CD4-positive, CD25-positive, alpha-beta regulatory T cell (primary cell): Measurements from ENCODE around the gene GHR. TPM values are rescaled to one million over a fixed set of nuclear protein-coding genes. Genes with fewer than 3 reads are reported as not detected.

Source experiments
- ATAC-seq, 2 donors: fragments of 150-1000 bp; cut with Tn5 transposase; one replicate each; pipeline ENCODE4 v1.10.0; 2021; ENCODE audit warnings: low read depth in 2 of 2, moderate number of reproducible peaks in 2 of 2, moderate library complexity in 1 of 2
- DNase-seq, 3 donors: peaks; one replicate each; pipeline versions ENCODE4 v3.0.0 to v3.0.0-alpha.2; 2012 to 2022; ENCODE audit warnings: mixed read lengths in 1 of 3
- H3K27ac ChIP-seq: one replicate; pipeline ENCODE4 v1.7.0; 2013; ENCODE audit warnings: mild to moderate bottlenecking, low read length; ENCODE audit not compliant: insufficient read depth, poor library complexity, severe bottlenecking
- H3K27me3 ChIP-seq: one replicate; pipeline ENCODE4 v1.7.0; 2013; ENCODE audit warnings: low read length; ENCODE audit not compliant: control insufficient read depth, insufficient read depth
- H3K36me3 ChIP-seq: one replicate; pipeline ENCODE4 v1.7.0; 2013; ENCODE audit warnings: mild to moderate bottlenecking, low read length, moderate library complexity; ENCODE audit not compliant: control insufficient read depth, insufficient read depth
- H3K4me1 ChIP-seq: 2 replicates; pipeline ENCODE4 v1.7.0; 2013; ENCODE audit warnings: mild to moderate bottlenecking, low read length; ENCODE audit not compliant: insufficient read depth, control insufficient read depth, poor library complexity, severe bottlenecking
- H3K4me3 ChIP-seq: one replicate; pipeline ENCODE4 v1.7.0; 2013; ENCODE audit warnings: low read depth, mild to moderate bottlenecking, low read length, moderate library complexity
- H3K9me3 ChIP-seq, 2 experiments: 1 replicate in 1 of 2; 2 replicates in 1 of 2; pipeline ENCODE4 v1.7.0; 2013; ENCODE audit warnings: low read length in 2 of 2, mild to moderate bottlenecking in 1 of 2, moderate library complexity in 1 of 2; ENCODE audit not compliant: control insufficient read depth in 2 of 2
- H3K27ac Mint-ChIP-seq, 3 donors: one replicate each; pipeline ENCODE4 v1.8.0; 2020 to 2022; ENCODE audit warnings: mild to moderate bottlenecking in 3 of 3, mixed read lengths in 3 of 3, moderate library complexity in 2 of 3
- H3K27me3 Mint-ChIP-seq: one replicate; pipeline ENCODE4 v1.8.0; 2022; ENCODE audit warnings: mild to moderate bottlenecking, mixed read lengths
- H3K36me3 Mint-ChIP-seq: one replicate; pipeline ENCODE4 v1.8.0; 2020; ENCODE audit warnings: mixed read lengths
- H3K4me1 Mint-ChIP-seq, 4 donors: one replicate each; pipeline ENCODE4 v1.8.0; 2020 to 2022; ENCODE audit warnings: mixed read lengths in 4 of 4, mild to moderate bottlenecking in 1 of 4
- H3K4me3 Mint-ChIP-seq, 4 donors: one replicate each; pipeline ENCODE4 v1.8.0; 2020 to 2022; ENCODE audit warnings: mild to moderate bottlenecking in 4 of 4, mixed read lengths in 4 of 4, moderate library complexity in 3 of 4
- H3K9me3 Mint-ChIP-seq, 7 donors: one replicate each; pipeline ENCODE4 v1.8.0; 2020 to 2022; ENCODE audit warnings: mixed read lengths in 7 of 7, mild to moderate bottlenecking in 3 of 7, moderate library complexity in 2 of 7
- polyA plus RNA-seq, 4 donors: library from polyadenylated mRNA; unstranded; fragments of 300-500 nt; fragmentation: Illumina TruSeq; gene quantifications; one replicate each; pipeline ENCODE4 v1.2.3, GENCODE V29; 2021
- total RNA-seq: library from RNA; stranded (reverse); gene quantifications from one replicate; pipeline ENCODE4 v1.2.3, GENCODE V29; 2022

The GHR gene
- total and polyA plus RNA-seq, 5 donors from 2014 or later: not detected

DNA sequence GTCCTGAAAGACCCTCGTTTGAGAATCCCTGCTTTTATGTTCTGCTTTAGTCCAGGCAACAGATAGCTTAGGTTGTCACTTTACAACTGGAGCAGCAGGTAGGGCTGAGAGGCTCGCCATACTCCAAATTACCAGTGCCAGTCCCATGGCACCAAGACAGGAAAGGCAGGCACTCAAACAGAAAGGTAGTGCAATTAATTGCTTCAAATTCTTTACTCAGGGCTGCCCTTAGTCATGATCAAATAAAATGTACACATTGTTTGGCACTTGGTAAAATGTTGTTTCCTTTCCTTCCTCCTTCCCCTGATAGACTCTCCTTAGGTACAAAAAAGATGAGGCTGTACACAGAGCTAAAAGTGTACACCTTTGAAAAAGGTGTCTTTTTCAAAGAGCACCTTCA is 217.6 kb downstream of the GHR start:
- H3K27ac ChIP-seq: no peak overlapping the region
- no peaks in the 10 kb centered on the region for H3K36me3 ChIP-seq
- ATAC-seq (no peak), DNase-seq (no peak)
- H3K4me1 ChIP-seq: no peaks in the 10 kb centered on the region
- Mint-ChIP-seq H3K27me3 (peaks cover under 1% of the 10 kb centered on the region), H3K4me1 (no peaks in the 10 kb centered on the region), H3K4me3 (no peak overlapping the region), H3K9me3 (peaks cover 0 to 3% (median 0%) of the 10 kb centered on the region in 7 donors), H3K36me3 (no peaks in the 10 kb centered on the region), H3K27ac (no peak overlapping the region)
- no peak overlapping the region for H3K4me3 ChIP-seq
- no peaks in the 10 kb centered on the region for H3K27me3 ChIP-seq
- no peaks in the 10 kb centered on the region for H3K9me3 ChIP-seq

DNA sequence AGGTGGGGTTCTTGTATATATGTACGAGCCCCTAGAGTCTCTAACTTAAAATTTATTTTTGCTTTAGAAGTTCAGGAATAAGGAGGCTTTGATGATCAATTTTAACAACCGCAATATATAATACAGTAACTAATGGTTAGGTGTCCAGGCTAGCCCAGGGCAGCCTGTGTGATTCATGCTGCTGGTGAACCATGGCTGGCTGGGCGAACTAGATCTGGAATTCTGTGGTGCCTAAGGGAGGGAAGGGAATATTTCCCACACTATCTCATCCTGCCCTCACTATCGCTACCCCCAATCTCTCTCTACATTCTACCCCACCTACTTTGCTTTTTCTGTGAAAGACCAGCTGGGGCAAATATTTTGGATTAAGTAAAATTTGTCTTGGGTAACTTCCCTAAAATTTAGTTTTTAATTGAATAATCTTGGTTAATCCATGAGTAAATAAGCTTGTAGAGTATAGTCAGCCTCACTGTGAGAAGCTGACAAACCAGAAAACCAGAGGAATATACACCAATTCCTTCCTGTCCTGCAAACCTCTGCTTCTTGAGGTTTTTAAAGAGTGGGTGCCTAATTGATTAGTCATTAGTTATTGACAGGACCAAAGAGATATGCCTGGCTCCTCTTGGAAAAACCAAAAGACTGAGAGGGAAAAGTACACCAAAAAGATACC is 218.2 kb downstream of the GHR start:
- no peak for ATAC-seq
- H3K36me3 Mint-ChIP-seq: no peaks in the 10 kb centered on the region

DNA sequence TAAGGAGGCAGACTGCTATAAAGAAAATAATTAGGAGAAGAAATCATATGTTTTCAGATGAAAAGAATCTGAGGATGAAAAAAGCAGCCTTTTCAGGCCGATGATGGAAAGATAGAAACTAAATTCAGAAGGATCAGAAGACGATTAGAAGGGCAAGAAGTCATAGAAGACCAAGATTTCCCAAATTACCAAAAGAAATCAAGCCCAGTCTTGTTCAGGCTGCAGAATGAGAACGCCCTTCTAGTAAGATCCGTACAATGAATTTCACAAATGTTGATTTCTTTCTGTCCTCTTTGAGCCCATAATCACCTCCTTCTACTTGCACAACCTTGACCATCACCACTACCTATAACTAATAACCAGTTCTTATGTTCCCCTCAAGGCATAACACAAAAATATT is 218.8 kb downstream of the GHR start:
- H3K9me3 ChIP-seq: no peaks in the 10 kb centered on the region
- Mint-ChIP-seq H3K4me1 (no peaks in the 10 kb centered on the region), H3K27ac (no peak overlapping the region), H3K27me3 (no peaks in the 10 kb centered on the region), H3K36me3 (no peaks in the 10 kb centered on the region), H3K9me3 (peaks cover 0 to 3% (median 0%) of the 10 kb centered on the region in 7 donors), H3K4me3 (no peak overlapping the region)
- ATAC-seq: no peak
- DNase-seq: no peak
- H3K4me1 ChIP-seq: no peaks in the 10 kb centered on the region
- no peaks in the 10 kb centered on the region for H3K36me3 ChIP-seq
- H3K4me3 ChIP-seq: no peak overlapping the region
- H3K27me3 ChIP-seq: no peaks in the 10 kb centered on the region
- no peak overlapping the region for H3K27ac ChIP-seq

More for the DNA sequence above, 218.2 kb downstream of the GHR start:
- Mint-ChIP-seq H3K9me3 (peaks cover 0 to 3% (median 0%) of the 10 kb centered on the region in 7 donors), H3K4me3 (no peak overlapping the region), H3K27me3 (no peaks in the 10 kb centered on the region), H3K4me1 (no peaks in the 10 kb centered on the region), H3K27ac (no peak overlapping the region)
- no peak overlapping the region for H3K27ac ChIP-seq
- no peaks in the 10 kb centered on the region for H3K9me3 ChIP-seq
- no peaks in the 10 kb centered on the region for H3K36me3 ChIP-seq
- no peak for DNase-seq
- H3K27me3 ChIP-seq: no peaks in the 10 kb centered on the region
- no peaks in the 10 kb centered on the region for H3K4me1 ChIP-seq
- no peak overlapping the region for H3K4me3 ChIP-seq

DNA sequence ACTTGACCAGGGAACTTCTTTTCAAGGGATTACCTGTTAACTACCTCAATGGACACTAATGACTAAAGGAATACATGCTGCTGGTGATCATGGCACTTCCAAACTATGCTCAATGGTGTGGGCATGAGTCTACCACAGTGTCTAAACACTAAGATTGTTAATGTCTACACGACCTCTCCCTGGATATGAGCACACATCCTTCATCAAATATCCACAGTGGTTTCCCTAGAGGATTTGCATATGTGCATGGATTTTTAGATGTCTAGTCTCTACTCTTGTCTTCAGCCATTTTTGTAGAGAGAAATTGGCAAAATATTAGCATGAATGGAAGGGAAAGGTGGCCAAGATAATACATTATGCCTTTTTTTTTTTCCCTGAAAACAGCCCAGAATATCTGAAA is 220.1 kb downstream of the GHR start:
- Histone ChIP-seq H3K4me3 (no peak overlapping the region), H3K4me1 (no peaks in the 10 kb centered on the region), H3K9me3 (no peaks in the 10 kb centered on the region), H3K36me3 (no peaks in the 10 kb centered on the region), H3K27ac (no peak overlapping the region), H3K27me3 (peaks cover 2% of the 10 kb centered on the region)
- Mint-ChIP-seq H3K36me3 (no peaks in the 10 kb centered on the region), H3K27me3 (no peaks in the 10 kb centered on the region), H3K4me3 (no peak overlapping the region), H3K4me1 (no peaks in the 10 kb centered on the region), H3K27ac (no peak overlapping the region), H3K9me3 (peaks cover 0 to 1% (median 0%) of the 10 kb centered on the region in 7 donors)
- DNase-seq (no peak), ATAC-seq (no peak)

DNA sequence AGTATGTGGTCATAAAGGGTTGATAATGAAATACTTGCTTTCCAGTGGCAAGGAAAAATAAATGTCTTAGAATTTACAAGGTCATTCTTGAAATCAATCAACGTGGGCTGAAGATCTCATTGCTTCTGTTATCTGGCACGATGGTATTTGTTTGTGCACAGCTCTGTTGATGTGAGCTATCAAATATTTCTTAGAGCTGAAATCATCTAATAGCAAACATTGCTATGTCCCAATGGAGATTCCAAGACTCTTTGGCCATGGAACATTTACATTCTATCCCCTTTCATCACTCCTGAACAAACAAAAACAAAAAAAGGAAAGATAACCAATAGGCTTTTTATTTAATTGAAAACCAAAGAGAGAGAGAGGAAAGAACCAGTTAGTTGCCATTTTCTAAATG is 221.9 kb downstream of the GHR start:
- Histone ChIP-seq H3K27ac (no peak overlapping the region), H3K4me3 (no peak overlapping the region), H3K9me3 (no peaks in the 10 kb centered on the region), H3K4me1 (no peaks in the 10 kb centered on the region), H3K27me3 (peaks cover 2% of the 10 kb centered on the region), H3K36me3 (no peaks in the 10 kb centered on the region)
- Mint-ChIP-seq H3K36me3 (no peaks in the 10 kb centered on the region), H3K4me1 (no peaks in the 10 kb centered on the region), H3K27ac (no peak overlapping the region), H3K9me3 (peaks cover 0 to 1% (median 0%) of the 10 kb centered on the region in 7 donors), H3K27me3 (no peaks in the 10 kb centered on the region), H3K4me3 (no peak overlapping the region)
- no peak for DNase-seq
- no peak for ATAC-seq

DNA sequence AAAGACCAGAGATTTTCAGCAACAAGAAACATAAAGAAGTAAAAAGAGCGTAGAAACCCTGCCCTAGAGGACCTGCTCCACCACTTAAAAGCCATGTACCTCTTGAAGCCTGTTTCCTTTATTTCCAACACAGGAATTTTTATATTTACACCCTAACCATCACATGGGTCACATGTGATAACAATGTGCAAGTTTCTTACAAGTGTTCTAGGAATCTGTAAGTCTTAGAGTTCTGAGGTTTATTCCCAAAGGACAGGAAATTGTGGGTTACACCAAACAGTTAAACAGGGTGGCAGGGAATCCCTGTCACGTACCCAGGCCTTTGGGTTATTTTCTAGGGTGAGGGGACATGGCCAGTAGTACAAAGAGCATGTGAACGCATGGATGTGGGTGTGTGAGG is 224.8 kb downstream of the GHR start:
- Mint-ChIP-seq H3K27ac (no peak overlapping the region), H3K4me3 (no peak overlapping the region), H3K4me1 (no peaks in the 10 kb centered on the region), H3K9me3 (no peaks in the 10 kb centered on the region), H3K27me3 (no peaks in the 10 kb centered on the region), H3K36me3 (no peaks in the 10 kb centered on the region)
- DNase-seq: no peak
- H3K27ac ChIP-seq: no peak overlapping the region
- no peaks in the 10 kb centered on the region for H3K9me3 ChIP-seq
- H3K4me1 ChIP-seq: no peaks in the 10 kb centered on the region
- H3K4me3 ChIP-seq: no peak overlapping the region
- H3K36me3 ChIP-seq: no peaks in the 10 kb centered on the region
- H3K27me3 ChIP-seq: peaks cover 5% of the 10 kb centered on the region
- no peak for ATAC-seq

DNA sequence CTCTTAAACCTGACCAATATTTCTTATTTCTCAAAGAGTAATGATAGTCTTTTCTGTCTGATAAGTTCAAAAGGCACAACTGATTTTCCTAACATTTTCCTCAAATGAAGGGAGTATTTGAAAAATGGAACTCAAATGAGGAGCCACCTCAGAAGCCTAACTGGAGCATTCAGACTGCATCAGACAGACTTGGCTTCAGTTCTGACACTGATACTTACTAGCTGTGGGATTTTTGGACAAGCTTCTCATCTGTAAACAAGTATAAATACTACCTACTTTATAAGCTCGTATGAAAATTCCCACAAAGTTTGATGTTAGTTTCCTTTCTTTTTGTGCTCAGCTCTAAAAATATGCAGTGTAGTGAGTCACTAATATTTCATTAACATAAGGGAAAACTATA is 225.7 kb downstream of the GHR start:
- ATAC-seq (no peak), DNase-seq (no peak)

DNA sequence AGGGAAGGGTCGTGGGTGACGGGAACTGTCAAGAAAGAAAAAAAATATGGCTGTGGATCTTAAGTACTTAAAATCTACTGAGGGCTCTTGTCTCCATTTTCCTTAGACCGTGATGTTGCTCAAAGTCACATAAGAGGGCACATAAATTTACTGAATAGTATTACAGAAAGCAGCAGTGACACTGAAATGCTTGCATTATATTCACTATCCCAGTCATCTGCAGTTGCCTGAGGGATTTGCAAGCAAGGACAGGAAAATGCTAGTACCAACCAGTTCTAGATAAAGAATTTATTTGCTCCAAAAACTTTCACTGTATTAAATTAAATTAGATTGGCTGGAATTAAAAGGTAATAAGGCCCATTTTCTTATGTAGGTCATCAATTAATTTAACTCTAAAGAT is 226.8 kb downstream of the GHR start:
- H3K27ac ChIP-seq: no peak overlapping the region
- Mint-ChIP-seq H3K4me1 (no peaks in the 10 kb centered on the region), H3K27me3 (no peaks in the 10 kb centered on the region), H3K9me3 (peaks cover 0 to 3% (median 0%) of the 10 kb centered on the region in 7 donors), H3K36me3 (no peaks in the 10 kb centered on the region), H3K27ac (no peak overlapping the region), H3K4me3 (no peak overlapping the region)
- no peak for DNase-seq
- H3K9me3 ChIP-seq: no peaks in the 10 kb centered on the region
- peaks cover 5% of the 10 kb centered on the region for H3K27me3 ChIP-seq
- H3K4me1 ChIP-seq: no peaks in the 10 kb centered on the region
- H3K36me3 ChIP-seq: no peaks in the 10 kb centered on the region
- no peak overlapping the region for H3K4me3 ChIP-seq
- ATAC-seq: no peak

More for the DNA sequence above, 225.7 kb downstream of the GHR start:
- Mint-ChIP-seq H3K27me3 (no peaks in the 10 kb centered on the region), H3K4me1 (no peaks in the 10 kb centered on the region), H3K36me3 (no peaks in the 10 kb centered on the region), H3K9me3 (no peaks in the 10 kb centered on the region), H3K27ac (no peak overlapping the region), H3K4me3 (no peak overlapping the region)
- Histone ChIP-seq H3K9me3 (no peaks in the 10 kb centered on the region), H3K27me3 (peaks cover 5% of the 10 kb centered on the region), H3K4me3 (no peak overlapping the region), H3K27ac (no peak overlapping the region), H3K36me3 (no peaks in the 10 kb centered on the region), H3K4me1 (no peaks in the 10 kb centered on the region)
